ENCODE results near the gene VPS13D.
A peak's percentile ranks its signal among the peaks of the same experiment; 100 is the strongest.

VPS13D gene

DNA sequence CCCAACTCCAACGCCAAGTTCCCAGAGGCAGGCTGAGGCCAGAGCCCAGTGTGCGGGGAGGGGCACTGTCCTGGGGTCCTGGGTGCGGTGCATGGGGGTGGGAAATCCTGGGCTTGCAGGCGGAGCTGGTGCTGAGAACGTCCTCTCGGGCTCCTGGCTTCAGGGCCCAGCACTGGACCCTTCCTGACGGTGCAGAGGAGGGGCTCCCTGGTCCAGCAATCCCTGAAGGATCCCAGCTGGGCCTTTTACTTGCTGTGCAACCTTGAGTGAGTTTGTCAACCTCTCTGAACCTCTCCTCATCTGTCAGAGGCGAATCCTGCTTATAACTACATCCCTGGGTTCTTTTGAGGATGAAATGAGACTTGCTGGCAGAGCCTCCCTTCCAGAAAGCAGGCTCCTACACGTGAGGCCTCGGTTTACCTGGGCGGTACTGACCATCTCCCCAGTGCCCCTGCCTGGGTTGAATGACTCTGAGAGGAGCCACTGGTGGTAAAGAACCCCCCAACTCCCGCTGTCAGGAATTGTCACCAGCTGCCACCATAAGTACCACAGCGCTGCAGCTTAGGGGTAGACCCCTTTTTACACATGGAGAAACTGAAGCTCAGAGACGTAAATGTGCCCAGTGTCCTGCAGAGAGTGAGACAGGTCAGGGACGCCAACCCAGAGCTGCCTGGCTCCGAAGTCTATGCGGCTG lies 310.9 kb downstream of the VPS13D start:
- DNase-seq (ENCODE audit: low spot score), result no peak

DNA sequence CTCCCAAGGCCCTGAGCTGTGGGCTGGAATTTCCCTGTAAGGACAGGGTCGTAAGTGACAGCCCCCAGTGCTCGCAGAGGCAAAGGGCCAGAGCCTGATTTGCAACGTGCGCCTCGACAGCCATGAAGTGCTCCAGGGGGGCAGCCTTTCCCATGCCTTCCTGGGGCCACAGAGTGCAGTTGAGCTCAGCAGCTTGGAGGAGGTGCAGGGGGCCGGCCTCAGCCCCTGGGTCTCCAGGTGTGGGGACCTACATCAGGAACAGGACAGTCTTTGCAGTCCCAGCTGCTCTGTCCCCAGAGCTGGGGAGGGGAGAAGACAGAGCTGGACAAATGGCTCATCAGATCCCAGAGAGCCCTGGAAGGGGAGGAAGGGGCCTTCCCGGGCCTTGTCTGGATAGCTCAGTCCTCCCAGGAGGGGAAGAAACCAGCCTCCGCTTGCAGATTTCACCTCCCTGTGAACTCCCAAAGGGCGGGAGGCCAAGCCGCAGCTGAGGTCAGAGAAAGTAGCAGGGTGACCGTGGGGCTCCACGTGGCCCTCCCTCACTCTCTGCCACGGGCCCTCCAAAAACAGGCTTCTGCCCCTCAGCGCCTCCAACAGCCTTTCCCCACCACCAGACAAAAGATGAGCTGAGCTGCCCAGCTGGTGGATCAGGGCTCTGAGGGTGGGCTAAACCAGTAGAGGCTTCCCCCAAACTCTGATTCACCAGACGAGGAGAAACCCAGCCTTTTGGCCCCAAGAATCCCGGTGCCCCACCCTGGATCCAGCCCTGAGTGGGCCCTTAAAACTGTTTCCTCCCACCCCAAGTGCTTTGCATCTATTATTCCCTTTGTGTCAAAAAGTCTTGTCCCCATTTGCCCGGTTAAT lies 311.7 kb downstream of the VPS13D start:
- DNase-seq (ENCODE audit: low spot score), result no peak

DNA sequence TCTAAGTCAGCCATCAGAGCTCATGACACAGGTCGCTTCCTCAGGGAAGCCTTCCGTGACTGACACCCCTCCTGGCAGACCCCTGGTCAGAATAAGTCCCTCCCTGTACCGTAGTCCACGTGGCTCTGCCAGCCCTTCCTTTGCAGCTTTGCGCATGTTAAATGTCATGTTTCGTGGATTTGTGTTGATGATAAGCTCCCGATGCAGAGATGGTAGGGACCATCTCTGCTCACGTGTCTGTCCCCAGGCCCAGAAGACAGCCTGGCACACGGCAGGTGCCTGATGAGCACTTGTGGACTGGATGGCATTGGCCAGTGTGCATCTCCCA lies 312.3 kb downstream of the VPS13D start:
- no peak for DNase-seq (ENCODE audit: low spot score)

DNA sequence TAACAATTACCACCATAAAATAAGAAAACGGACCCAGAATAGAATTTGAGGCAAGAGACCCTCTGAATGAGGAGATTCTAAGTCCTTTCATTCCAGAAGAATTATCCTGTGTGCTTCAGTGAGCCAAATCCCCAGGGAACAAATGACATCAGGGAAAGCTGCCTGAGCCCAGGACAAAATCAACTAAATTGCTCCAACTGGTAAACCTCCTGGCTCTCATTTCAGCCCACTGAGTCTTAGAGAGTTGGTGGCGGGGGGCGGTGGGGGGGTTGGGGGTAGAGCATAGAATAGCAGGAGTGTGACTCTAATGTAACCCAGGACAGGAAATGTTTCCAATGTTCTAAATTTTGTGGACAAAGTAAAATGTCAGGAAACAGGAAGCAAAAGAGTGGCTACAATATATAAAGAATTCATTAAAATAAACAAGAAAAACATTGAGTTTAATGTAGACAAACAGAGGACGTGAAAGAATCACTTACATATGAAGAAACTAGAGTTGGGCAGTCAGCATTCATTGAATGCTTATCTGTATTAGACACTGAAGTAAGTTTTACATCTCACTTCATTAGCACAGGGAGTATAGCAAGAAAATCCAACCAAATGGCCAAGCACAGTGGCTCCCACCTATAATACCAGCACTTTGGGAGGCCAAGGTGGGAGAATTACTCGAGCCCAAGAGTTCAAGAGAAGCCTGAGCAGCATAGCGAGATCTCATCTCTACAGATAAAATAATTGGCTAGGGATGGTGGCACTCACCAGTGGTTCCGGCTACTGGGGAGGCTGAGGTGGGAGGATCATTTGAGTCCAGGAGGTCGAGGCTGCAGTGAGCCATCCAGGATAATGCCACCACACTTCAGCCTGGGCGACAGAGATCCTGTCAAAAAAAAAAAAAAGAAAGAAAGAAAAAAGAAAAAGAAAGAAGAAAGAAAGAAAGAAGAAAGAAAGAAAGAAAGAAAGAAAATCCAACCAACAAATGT lies 313.1 kb downstream of the VPS13D start:
- DNase-seq (ENCODE audit: low spot score), result no peak

DNA sequence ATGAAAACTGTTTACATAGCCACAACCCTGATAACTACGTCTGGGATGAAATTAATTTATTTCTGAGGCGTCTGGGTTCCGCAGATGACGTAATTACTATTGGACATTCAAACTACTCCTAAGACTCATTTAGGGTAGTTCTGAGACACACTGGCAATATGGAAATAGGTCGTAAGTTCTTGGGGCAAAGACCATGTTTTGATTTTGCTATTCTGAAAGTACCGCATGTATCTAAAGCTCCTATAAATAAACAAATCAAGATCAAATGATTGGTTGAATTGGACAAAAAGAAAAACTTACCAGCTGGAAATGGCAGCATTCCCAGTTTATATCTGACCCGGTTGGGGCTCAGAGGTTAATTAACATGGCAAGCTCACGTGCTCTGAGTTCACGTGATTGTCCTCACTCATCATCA lies 313.9 kb downstream of the VPS13D start:
- no peak for DNase-seq (ENCODE audit: low spot score)

DNA sequence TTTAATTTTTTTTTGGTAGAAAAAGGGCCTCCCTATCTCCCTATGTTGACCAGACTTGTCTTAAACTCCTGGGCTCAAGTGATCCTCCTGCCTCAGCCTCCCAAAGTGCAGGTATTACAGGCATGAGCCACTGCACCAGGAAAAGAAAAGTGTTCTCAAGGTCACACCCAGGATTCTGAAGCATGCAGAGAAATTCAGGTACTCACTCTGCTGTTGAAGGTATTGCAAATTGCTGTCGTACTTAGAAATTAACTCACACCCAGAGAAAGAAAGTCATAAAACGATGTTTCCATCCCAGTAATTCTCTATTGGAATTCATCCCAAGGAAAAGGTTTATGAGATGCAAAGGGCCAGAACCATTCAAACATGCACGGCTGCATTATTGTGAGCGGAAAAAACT lies 314.5 kb downstream of the VPS13D start:
- no peak for DNase-seq (ENCODE audit: low spot score)

DNA sequence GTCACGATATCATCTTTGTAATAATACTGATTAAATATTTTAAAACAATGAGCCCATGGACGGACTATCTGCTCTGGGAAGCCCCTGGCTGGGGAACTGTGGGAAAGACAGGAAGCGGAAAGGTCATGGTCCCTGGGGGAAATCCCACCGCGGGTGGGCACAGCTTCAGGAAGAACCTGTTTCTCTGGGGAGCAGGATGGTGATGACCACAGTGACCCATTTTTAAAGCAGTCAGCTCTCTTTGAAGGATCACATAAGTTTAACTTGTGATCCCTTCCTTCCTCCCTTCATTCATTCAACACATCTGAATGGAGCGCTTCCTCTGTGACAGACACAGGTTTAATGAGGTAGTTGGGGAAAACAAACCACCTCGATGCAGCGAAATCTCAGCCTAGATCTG lies 315.2 kb downstream of the VPS13D start:
- DNase-seq (ENCODE audit: low spot score), result no peak

DNA sequence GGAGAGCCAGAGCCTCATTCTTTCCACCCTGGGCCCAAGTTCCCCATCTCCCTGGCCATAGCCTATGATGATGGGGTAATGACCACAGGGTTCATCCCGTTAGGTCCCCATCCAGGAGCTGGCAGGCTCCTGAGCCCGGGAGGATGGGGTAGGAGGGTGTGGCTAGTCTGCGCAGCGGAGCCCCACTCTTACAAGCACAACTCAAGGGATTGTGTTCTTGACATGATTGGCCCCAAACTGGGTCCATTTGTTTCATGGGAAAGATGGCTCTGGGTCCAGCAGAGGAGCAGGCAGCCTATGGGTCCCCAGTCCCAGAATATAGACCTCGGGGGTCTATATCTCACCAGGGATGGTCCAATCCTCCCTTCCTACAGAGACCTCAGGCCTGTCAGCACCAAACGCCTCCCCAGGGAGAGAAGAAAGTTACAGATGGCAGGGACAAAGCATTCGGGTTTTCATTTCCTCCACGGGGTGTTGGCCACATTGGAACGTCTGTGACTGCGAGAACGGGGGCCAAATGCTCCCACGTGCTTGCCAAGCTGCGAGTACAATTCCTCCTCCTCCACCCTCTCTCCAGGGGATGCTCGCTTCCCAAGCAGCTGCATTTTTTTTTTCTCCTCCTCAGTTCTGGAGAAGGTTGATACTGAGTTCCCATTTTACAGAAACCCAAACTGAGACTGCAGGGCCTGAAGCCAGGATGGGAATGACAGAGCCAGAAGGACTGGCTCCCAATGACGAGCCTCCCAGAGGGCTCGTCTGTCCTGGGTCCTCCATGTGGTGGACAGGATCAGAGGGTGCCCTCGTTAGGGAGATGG lies 317.1 kb downstream of the VPS13D start:
- DNase-seq (ENCODE audit: low spot score), result no peak

DNA sequence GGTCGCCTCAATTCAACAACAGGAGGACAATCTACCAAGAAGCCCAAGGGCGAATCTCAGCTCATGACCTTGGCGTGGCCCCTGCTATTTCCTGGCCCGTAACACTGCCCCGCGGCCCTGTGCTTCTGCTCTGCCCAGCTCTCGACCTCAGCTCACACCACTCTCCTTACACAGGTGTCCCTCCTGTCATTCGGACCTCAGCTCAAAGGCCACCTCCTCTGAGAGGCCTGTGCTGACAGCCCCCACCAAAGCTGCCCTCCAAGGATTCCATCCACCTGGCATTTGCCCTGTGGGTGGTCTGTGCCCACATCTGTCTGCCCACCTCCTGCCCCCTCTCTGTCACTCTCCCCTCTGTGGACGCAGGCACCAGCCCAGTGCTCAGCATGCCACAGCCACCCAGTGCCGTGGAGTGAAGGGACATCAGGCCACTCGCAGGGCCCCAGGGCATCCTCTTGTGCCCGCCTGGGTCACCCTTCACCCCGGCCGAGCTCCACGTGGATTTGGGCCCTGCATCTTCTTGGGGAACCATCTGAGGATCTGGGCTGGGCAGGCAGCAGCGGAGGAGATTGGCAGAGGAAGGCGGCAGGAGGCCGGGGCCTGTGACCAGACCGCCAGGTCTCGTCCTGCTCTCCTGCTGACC lies 317.9 kb downstream of the VPS13D start:
- no peak for DNase-seq (ENCODE audit: low spot score)

DNA sequence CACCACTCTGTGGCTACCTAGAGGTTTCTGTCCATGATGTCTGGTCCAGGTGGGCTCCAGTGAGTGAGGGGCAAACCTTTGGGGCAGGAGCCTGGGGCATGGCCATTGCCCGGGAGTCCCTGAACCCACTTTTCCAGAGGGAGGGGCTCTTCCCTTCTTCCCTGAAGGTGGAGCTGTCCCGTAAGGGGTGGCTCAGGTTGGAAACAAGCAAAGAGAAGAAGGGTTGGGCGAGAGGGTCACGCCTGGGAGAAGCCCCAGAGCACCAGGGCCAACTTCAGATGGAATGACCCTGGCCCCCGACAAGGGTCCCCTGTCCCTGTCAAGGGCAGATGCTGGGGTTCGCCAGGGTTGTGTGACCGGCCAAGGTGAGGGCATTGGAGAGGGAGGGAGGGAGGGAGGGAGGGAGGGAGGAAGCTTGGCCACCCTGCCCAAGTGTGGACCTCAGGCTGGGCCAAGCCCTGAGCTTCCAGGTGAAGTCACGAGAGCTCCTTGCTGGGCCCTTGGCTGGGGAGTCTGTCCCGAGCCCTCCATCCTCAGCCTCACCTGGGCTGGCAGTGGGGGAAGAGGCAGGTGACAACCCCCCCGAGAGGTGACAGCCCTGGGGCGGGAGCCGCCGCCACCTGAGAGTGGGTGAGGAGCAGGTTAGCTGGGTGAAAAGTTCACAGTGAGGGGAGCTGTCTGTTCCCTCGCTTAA lies 318.6 kb downstream of the VPS13D start:
- DNase-seq (ENCODE audit: low spot score), result no peak

DNA sequence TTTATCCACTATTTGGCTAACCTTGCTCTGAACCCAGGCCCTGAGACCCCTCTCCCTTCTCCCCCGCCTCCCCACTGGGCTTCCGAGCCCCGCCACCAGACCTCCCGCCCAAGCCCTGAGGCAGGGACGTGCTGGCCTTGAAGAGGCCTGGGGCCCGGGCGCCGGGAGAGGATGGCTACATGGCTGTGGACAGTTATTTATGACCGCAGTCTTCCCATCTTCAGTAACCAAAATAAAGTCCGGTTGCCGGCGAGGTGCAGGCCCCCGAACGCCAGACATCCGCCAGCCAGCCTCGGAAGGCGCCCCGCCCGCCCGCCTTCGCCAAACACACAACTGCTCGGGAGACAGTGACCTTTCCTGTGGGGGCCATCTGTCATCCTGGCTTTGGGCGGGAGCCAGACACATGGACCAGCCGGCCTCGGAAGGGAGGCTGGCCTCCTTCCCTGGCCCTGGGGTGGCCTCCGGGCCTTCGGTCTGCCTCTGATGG lies 319.2 kb downstream of the VPS13D start:
- DNase-seq (ENCODE audit: low spot score), result no peak

DNA sequence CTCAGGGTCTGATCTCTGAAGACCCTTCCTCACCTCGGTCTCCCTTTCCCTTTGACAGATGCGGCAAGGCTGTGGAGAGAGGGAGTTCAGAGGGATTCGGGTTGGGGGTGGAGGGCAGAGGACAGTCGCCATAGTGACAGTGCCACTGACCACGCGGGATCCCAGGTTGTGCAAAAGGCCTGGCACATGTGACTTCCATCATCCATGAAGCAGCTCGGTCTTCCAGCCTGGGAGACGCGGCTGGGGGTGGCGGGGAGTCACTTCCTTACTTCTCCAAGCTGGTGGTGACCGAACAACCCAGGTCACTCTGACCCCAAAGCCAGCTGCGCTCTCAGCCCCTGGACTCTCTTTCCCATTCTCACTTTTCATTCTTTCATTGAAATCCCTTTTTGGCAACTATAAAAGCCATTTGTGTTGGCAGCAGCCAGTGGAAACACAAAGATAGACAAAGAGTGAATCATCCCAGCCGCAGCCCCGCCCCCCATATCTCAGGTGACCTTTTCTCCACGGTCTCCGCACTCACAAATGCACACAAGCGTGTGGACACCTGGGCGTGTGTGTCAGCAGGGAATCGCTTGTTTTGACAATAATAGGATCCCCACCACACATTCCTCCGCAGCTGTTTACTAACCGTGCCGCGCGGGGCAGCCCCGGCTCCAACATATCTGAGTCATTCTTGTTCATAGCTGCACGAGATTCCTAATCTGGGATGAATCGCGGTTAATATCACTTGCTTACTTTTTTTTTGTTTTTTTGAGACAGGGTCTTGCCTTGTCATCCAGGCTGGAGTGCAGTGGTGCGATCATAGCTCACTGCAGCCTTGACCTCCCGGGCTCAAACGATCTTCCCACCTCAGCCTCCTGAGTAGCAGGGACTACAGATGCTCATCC lies 319.9 kb downstream of the VPS13D start:
- DNase-seq (ENCODE audit: low spot score), result peak; percentile 52

DNA sequence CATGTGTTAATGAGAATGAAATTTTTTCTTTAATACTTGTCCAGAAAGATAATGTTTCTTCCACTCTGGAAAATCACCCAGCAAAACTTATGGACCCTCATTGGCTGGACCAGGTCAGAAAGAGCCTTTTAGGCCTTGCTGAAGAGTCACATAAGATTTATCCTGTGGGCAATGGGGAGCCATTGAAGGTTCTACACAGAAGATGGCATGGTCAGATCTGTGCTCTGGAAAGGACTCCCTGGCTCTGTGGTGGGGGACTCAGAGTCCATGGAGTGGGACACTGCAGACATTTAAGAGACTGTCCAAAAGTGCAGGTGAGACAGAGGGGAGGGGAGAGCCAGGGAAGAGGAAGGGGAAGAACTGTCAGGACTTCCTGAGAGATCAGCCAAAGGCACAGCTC lies 321.8 kb downstream of the VPS13D start:
- no peak for DNase-seq (ENCODE audit: low spot score)

DNA sequence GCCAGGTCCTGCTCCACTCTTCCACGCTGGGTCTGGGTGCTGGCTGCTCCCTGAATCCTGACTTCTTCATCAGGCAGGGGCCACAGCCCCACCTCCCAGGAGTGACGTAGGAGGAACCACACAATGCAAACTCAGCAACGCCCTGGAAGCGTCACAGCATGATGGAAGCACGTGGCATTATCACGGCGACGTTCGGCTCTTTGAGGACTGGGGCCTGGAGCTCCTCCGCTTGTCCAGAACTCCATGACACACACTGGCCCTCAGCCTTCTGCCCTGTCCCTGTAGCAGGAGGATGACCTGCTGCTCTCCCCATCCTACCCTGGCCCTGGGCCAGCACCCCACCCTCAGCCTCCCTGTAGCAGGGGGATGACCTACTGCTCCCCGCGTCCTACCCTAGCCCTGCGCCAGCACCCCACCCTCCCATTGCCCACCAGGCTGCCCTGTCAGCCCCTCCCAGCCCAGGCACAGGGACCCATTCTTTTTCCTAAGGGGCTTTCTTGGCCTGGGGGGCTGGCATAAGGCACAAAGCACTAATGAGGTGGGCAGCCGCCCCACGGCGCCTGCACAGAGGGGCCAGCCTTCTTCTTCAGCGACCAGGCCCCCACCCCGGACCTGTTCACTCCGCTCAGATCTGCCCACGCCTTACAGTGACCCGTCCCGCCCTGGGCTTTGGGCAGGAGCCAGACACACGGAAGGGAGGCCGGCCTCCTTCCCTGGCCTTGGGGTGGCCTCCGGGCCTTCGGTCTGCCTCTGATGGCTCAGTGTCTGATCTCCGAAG lies 322.5 kb downstream of the VPS13D start:
- no peak for DNase-seq (ENCODE audit: low spot score)

DNA sequence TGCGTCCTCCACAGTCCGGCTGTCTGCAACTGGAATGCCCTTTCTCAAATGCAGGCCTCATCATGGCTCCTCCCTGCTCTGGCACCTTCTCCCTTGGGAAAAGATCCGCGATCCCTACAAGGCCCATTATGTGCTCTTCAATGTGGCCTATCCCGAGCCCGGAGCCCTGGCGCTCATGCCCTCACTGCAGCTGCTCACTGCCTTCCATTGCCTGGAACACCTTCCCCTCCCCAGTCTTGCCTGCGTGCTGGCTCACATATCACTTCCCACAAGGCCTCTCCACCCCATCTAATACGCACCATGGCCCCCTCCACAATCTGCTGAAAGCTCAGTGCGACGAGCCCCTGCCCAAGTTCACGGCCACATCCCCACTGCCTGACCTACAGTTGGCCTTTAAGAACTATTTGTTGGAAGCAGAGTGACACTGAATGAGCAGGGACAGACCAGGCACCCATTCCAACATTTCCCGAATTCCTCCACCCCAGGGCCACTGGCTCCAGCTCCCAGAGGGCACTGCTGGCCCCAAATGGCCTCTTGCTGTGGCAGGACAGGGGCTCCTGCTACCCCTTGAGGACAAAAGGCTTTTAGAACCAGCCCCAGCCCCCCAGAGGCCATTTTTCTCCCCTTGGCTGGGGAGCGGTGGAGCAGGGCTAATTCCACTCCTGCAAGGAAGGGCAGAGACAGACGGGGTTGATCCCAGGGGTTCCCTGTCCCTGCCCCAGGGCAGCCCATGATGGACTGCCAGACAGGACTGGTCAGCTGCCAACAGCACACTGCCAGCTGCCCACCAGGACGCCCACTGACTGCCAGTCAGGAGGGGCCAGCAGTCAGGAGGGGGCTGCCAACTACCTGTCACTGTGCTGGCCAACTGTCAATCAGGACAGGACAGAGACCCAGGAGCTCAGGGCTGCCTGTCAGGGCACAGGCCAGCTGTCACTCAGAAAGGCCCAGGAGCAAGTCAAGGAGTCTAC lies 323.4 kb downstream of the VPS13D start:
- DNase-seq (ENCODE audit: low spot score), result no peak

DNA sequence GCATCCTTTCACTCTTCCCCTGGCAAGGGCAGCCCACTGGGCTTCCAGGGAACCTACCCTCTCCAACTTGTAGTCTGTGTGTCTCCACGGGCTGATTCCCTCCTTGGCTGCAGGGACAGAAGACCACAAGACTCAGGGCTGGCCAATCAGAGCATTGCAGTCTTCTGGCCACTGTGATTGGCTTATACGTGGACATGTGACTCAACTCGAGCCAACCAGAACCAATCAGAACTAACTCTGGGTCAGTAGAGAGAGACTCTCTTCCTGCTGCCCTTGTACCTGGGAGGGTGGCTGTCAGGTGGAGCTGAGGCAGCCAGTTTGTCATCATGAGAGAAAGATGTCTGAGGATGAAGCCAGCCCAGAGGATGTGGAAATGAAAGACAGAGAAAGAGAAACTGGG lies 324.1 kb downstream of the VPS13D start:
- DNase-seq (ENCODE audit: low spot score), result no peak
